ENCODE measurements around the gene CTNNA3.

GRCh38 chr10:66223656-66224055, 1472.3 kb downstream of the CTNNA3 start:
- TF ChIP-seq CTCF (IDR thresholded peaks at IDR 0.05 in 4 of 5, conservative IDR thresholded peaks at IDR 0.05 in 1 of 5), result no peak
- no peak for TF ChIP-seq POLR2A (IDR thresholded peaks at IDR 0.05)
